GM18907 (cell line): ENCODE measurements around the gene VIP.

Experiments
- ATAC-seq: cut with Tn5 transposase; IDR thresholded peaks from one replicate; pipeline ENCODE4 v1.9.1; 2021; ENCODE audit warnings: mild to moderate bottlenecking, moderate library complexity; ENCODE audit not compliant: unreplicated experiment

The VIP gene

DNA sequence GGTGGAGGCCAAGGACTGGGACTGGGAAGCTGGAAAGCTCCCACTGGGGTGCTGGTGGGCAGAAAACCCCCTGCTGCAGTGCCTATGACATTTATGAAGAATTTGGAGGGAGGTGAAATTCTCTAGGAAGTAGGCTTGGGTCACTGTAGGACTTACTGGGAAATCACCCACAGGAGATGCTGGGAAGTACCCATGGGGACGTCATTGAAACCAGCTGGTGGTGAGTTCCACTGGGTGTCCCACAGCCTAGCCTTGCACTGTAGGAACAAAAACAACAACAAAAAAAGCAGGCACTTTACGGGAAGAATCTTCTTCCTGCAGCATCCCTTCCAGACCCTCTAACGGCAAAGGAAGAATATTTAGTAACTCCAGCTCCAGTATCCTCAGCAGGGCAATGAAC is 26.2 kb downstream of the VIP start:
- no peak for ATAC-seq

DNA sequence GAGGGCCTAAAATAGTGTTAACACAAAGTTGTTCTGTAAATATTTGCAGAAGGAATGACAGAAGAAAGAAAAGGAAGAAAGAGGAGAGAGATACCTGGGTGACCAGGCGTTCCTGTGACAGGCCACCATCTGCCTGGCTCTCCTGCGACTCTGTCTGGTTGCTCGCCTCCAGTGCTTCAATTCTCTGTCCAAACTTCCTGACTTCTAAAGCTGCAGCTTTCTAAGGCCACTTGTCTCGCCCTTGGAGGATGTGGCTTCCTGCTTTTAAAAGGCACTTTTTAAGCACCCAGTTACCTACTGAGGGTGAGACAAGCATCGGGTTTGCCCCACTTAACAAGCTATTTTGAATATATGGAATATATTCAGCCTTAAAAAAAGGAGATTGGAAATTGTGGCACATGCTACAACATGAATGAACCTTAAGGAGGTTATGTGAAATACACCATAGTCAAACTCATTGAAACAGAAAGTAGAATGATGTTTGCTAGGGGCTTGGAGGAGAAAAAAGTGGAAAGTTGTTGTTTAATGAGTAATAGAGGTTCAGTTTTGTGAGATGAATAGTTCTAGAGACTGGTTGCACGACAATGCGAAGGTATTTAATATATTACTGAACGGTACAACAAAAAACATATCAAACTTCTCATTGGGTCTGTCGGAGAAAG is 32.8 kb downstream of the VIP start:
- no peak for ATAC-seq

DNA sequence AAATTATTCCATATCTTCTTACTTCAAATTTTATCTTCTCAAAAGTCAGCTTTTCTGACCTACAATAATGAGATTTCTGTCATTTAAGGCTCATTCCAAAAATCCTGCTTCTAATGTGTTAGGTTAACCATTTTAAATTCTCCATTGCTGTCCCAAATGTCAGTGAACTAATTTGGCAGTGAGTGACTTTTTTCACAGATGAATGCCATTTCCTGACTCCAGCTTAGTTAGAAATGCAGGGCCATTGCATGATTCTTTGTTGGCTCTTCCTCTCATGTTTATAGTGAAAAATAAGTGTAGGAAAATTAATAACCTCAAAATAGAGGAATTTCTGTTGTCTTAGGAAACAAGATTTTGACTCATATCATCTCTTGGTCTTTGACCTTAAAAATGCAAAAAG is 44.1 kb downstream of the VIP start:
- ATAC-seq, result no peak

DNA sequence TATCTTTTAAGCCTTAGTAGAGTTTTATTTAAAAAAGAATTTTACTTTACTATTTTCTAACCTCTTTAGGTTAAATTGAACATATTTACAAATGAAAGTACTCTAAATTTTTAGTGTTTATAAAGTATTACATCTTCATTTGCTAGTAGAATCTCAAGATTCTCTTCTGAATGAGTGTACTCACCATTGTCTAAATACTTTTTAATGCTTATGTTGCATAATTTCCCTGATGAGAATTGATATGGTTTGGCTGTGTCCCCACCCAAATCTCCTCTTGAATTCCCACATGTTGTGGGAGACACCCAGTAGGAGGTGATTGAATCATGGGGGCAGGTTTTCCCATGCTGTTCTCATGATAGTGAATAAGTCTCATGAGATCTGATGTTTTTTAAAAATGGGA is 53.6 kb downstream of the VIP start:
- no peak for ATAC-seq
